ENCODE measurements around the gene TESPA1. TPM values are rescaled to one million over a fixed set of nuclear protein-coding genes. Genes with fewer than 3 reads are reported as not detected.

Gene TESPA1, protein sequence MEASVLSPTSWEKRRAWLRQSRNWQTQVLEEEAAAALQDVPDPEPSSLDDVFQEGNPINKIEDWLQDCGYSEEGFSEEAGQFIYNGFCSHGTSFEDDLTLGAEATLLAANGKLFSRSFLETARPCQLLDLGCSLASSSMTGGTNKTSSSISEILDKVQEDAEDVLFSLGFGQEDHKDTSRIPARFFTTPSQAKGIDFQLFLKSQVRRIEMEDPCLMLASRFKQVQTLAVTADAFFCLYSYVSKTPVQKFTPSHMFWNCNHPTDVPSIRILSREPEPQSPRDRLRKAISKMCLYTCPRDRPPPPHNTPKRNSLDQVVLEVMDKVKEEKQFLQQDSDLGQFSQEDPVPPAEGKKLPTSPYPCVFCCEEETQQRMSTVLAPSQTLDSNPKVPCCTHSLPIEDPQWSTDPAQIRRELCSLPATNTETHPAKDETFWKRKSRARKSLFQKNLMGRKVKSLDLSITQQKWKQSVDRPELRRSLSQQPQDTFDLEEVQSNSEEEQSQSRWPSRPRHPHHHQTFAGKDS
- polyA plus RNA-seq (2013) = not detected in 2 replicates

DNA sequence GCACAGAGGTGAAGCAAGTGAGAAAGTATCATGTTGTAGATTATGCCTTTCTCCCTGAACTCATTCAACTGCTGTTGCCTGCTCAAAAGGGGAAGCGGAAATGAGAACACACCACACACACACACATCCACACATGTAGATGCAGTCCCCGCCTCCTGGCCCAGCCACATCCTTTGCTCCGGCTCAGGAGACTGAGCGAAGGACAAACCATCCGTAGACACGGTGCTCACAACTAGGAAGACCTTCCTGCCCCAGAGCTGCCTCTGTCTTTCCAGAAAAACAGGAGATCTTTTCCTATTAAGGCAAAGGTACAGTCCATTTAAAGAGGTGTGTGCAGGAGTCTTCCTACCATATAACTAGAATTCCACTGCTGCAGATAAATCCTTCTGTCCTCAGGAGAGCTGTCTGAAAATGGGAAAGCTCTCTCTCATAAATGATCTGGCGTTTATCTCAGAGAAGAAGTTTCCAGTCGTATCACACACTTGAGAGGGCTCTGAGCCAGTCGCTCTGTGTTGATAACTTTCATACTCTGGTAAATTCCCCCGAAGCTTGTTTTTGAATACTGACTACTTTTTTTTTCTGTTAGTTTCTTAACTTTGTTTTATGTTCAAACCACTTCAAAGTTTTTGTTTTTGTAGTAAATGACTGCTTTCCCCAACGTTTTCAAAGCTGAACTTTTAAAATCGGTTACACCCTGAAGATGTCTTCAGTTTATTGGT is at the start of gene TESPA1:
TSS of gene TESPA1 (minus strand) at position 105 of the 719 bp plus-strand sequence. CDS start 10,200 bp downstream, outside the sequence.
- Histone ChIP-seq H3K9ac (ENCODE audit: low read length) (no peak within 1 kb of the TSS), H3K36me3 (ENCODE audit: control insufficient read depth in 1 of 2, insufficient read depth in 2 of 2, low read length in 2 of 2) (no peaks in the 10 kb centered on the region), H4K12ac (ENCODE audit: low read depth, low read length) (no peak within 1 kb of the TSS), H3K79me2 (ENCODE audit: control insufficient read depth, insufficient read depth, low read length, poor library complexity) (no peaks in the 10 kb centered on the region), H3K18ac (ENCODE audit: low read length) (no peak within 1 kb of the TSS), H3K79me1 (ENCODE audit: low read length) (no peaks in the 10 kb centered on the region), H2AFZ (ENCODE audit: insufficient read depth, low read length, poor library complexity) (no peak within 1 kb of the TSS), H3K9me3 (ENCODE audit: insufficient read depth, low read depth, low read length) (no peaks in the 10 kb centered on the region), H4K8ac (ENCODE audit: low read depth, low read length) (no peak within 1 kb of the TSS), H3K4ac (ENCODE audit: low read depth, low read length) (no peak within 1 kb of the TSS), H2BK12ac (ENCODE audit: low read length) (no peak within 1 kb of the TSS), H3K4me1 (ENCODE audit: control insufficient read depth in 1 of 2, insufficient read depth in 2 of 2, low read length in 2 of 2) (no peaks in the 10 kb centered on the region), H2BK5ac (ENCODE audit: low read depth, low read length, poor library complexity) (no peak within 1 kb of the TSS), H2BK120ac (ENCODE audit: insufficient read depth, low read length, poor library complexity) (no peak within 1 kb of the TSS), H3K27me3 (ENCODE audit: insufficient read depth, low read length) (no peaks in the 10 kb centered on the region), H3K27ac (ENCODE audit: low read depth, low read length) (no peak within 1 kb of the TSS), H3K4me3 (ENCODE audit: low read depth, low read length) (no peak within 1 kb of the TSS), H2AK5ac (ENCODE audit: low read length) (no peak within 1 kb of the TSS), H3K23ac (ENCODE audit: low read length) (no peak within 1 kb of the TSS), H3K4me2 (ENCODE audit: low read length) (no peak within 1 kb of the TSS), H4K91ac (ENCODE audit: low read depth, low read length) (no peak within 1 kb of the TSS), H3K14ac (ENCODE audit: low read length) (no peak within 1 kb of the TSS)
- no peak for DNase-seq
- WGBS (ENCODE audit: extremely low coverage, insufficient coverage, insufficient read length) = no CpG with 5 or more reads among the region's 12 CpGs

DNA sequence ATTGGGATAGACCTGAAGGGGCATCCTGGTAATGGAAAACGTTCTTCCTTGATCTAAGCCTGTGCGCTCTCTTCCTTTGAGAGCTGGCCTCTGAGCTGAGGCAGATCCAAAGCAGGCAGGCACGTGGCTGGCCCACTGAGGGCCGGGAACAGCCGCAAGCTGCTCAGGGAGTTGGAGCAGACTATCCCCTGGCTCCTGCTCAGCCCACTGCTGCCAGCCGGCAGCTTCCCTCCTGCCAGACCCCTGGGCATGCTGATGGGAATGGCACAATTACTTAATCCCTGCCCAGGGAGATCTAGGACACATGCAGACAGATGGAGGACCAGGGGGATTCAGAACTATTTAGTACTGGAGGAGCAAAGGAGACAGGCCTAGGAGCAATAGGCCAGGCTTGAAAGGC is 49.7 kb upstream of the TESPA1 start:
- Histone ChIP-seq H3K4me3 (ENCODE audit: low read depth, low read length) (no peak overlapping the region), H3K14ac (ENCODE audit: low read length) (no peak overlapping the region), H3K79me1 (ENCODE audit: low read length) (no peaks in the 10 kb centered on the region), H3K27ac (ENCODE audit: low read depth, low read length) (no peak overlapping the region), H3K4me1 (ENCODE audit: control insufficient read depth in 1 of 2, insufficient read depth in 2 of 2, low read length in 2 of 2) (no peaks in the 10 kb centered on the region), H2AFZ (ENCODE audit: insufficient read depth, low read length, poor library complexity) (no peak overlapping the region), H2BK120ac (ENCODE audit: insufficient read depth, low read length, poor library complexity) (no peak overlapping the region), H4K12ac (ENCODE audit: low read depth, low read length) (no peak overlapping the region), H3K4me2 (ENCODE audit: low read length) (no peak overlapping the region), H3K9me3 (ENCODE audit: insufficient read depth, low read depth, low read length) (no peaks in the 10 kb centered on the region), H2AK5ac (ENCODE audit: low read length) (no peak overlapping the region), H2BK5ac (ENCODE audit: low read depth, low read length, poor library complexity) (no peak overlapping the region), H3K9ac (ENCODE audit: low read length) (no peak overlapping the region), H2BK12ac (ENCODE audit: low read length) (no peak overlapping the region), H3K79me2 (ENCODE audit: control insufficient read depth, insufficient read depth, low read length, poor library complexity) (no peaks in the 10 kb centered on the region), H3K36me3 (ENCODE audit: control insufficient read depth in 1 of 2, insufficient read depth in 2 of 2, low read length in 2 of 2) (no peaks in the 10 kb centered on the region), H4K8ac (ENCODE audit: low read depth, low read length) (no peak overlapping the region), H3K4ac (ENCODE audit: low read depth, low read length) (no peak overlapping the region), H4K91ac (ENCODE audit: low read depth, low read length) (no peak overlapping the region), H3K23ac (ENCODE audit: low read length) (no peak overlapping the region), H3K27me3 (ENCODE audit: insufficient read depth, low read length) (no peaks in the 10 kb centered on the region), H3K18ac (ENCODE audit: low read length) (no peak overlapping the region)
- no peak for DNase-seq
- WGBS (ENCODE audit: extremely low coverage, insufficient coverage, insufficient read length) = no CpG with 5 or more reads among the region's 6 CpGs

DNA sequence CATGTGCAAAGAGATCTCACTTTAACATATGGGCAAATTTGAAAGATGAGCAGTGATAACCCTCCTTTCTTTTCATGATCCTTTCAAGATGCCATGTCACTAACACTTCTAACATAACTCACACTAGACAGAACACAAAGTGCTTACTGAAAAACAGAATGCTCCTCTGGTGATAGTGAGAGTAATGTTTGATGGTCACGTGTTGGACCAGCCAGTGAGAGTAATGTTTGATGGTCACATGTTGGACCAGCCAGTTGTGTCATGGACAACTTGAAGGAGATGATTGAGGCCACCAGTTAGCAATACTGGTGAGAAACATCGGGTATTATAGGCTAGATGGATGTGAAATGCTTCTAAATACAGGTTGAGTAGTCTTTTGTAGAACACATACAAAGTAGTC is 40.9 kb upstream of the TESPA1 start:
- Histone ChIP-seq H3K9me3 (ENCODE audit: insufficient read depth, low read depth, low read length) (no peaks in the 10 kb centered on the region), H3K9ac (ENCODE audit: low read length) (no peak overlapping the region), H3K18ac (ENCODE audit: low read length) (no peak overlapping the region), H2AK5ac (ENCODE audit: low read length) (no peak overlapping the region), H3K27me3 (ENCODE audit: insufficient read depth, low read length) (no peaks in the 10 kb centered on the region), H3K14ac (ENCODE audit: low read length) (no peak overlapping the region), H3K79me2 (ENCODE audit: control insufficient read depth, insufficient read depth, low read length, poor library complexity) (no peaks in the 10 kb centered on the region), H3K4me1 (ENCODE audit: control insufficient read depth in 1 of 2, insufficient read depth in 2 of 2, low read length in 2 of 2) (no peaks in the 10 kb centered on the region), H3K23ac (ENCODE audit: low read length) (no peak overlapping the region), H3K4me3 (ENCODE audit: low read depth, low read length) (no peak overlapping the region), H3K4me2 (ENCODE audit: low read length) (no peak overlapping the region), H4K91ac (ENCODE audit: low read depth, low read length) (no peak overlapping the region), H4K8ac (ENCODE audit: low read depth, low read length) (no peak overlapping the region), H2BK12ac (ENCODE audit: low read length) (no peak overlapping the region), H4K12ac (ENCODE audit: low read depth, low read length) (no peak overlapping the region), H2BK120ac (ENCODE audit: insufficient read depth, low read length, poor library complexity) (no peak overlapping the region), H2AFZ (ENCODE audit: insufficient read depth, low read length, poor library complexity) (no peak overlapping the region), H3K36me3 (ENCODE audit: control insufficient read depth in 1 of 2, insufficient read depth in 2 of 2, low read length in 2 of 2) (no peaks in the 10 kb centered on the region), H2BK5ac (ENCODE audit: low read depth, low read length, poor library complexity) (no peak overlapping the region), H3K4ac (ENCODE audit: low read depth, low read length) (no peak overlapping the region), H3K27ac (ENCODE audit: low read depth, low read length) (no peak overlapping the region), H3K79me1 (ENCODE audit: low read length) (no peaks in the 10 kb centered on the region)
- DNase-seq = no peak
- WGBS (ENCODE audit: extremely low coverage, insufficient coverage, insufficient read length) = no CpG with 5 or more reads among the region's 2 CpGs

DNA sequence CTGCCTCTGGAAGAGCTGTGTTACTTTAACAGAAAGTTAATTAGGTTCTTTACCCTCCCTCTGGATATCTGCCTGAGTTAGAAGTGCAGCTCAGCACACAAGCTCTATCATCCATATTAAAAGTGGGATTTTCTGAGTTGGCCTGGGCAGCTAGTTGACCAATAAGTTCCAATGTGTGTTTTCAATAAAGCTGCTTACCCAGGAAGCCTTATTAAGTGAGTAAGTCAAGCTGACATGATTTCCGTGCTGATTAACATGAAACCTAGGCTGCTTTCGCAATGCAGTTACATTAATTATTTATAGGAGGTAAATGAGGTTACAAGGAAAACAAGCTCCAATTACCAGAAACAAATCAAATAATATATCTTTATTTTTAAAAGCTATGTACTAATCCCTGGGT is 40.0 kb upstream of the TESPA1 start:
- no peaks in the 10 kb centered on the region for H3K36me3 ChIP-seq (ENCODE audit: control insufficient read depth in 1 of 2, insufficient read depth in 2 of 2, low read length in 2 of 2)
- no peak overlapping the region for H3K9ac ChIP-seq (ENCODE audit: low read length)
- H3K27ac ChIP-seq (ENCODE audit: low read depth, low read length) = no peak overlapping the region
- no peak overlapping the region for H3K14ac ChIP-seq (ENCODE audit: low read length)
- no peaks in the 10 kb centered on the region for H3K79me1 ChIP-seq (ENCODE audit: low read length)
- WGBS (ENCODE audit: extremely low coverage, insufficient coverage, insufficient read length) = no CpG with 5 or more reads among the region's 2 CpGs
- H4K91ac ChIP-seq (ENCODE audit: low read depth, low read length) = no peak overlapping the region
- H2AK5ac ChIP-seq (ENCODE audit: low read length) = no peak overlapping the region
- no peak overlapping the region for H3K23ac ChIP-seq (ENCODE audit: low read length)
- H3K4ac ChIP-seq (ENCODE audit: low read depth, low read length) = no peak overlapping the region
- H3K4me2 ChIP-seq (ENCODE audit: low read length) = no peak overlapping the region
- no peak overlapping the region for H4K12ac ChIP-seq (ENCODE audit: low read depth, low read length)
- H4K8ac ChIP-seq (ENCODE audit: low read depth, low read length) = no peak overlapping the region
- H3K27me3 ChIP-seq (ENCODE audit: insufficient read depth, low read length) = no peaks in the 10 kb centered on the region
- no peaks in the 10 kb centered on the region for H3K4me1 ChIP-seq (ENCODE audit: control insufficient read depth in 1 of 2, insufficient read depth in 2 of 2, low read length in 2 of 2)
- H2BK12ac ChIP-seq (ENCODE audit: low read length) = no peak overlapping the region
- H3K9me3 ChIP-seq (ENCODE audit: insufficient read depth, low read depth, low read length) = no peaks in the 10 kb centered on the region
- H3K79me2 ChIP-seq (ENCODE audit: control insufficient read depth, insufficient read depth, low read length, poor library complexity) = no peaks in the 10 kb centered on the region
- no peak overlapping the region for H3K18ac ChIP-seq (ENCODE audit: low read length)
- DNase-seq = no peak
- no peak overlapping the region for H2BK120ac ChIP-seq (ENCODE audit: insufficient read depth, low read length, poor library complexity)
- no peak overlapping the region for H2BK5ac ChIP-seq (ENCODE audit: low read depth, low read length, poor library complexity)
- no peak overlapping the region for H2AFZ ChIP-seq (ENCODE audit: insufficient read depth, low read length, poor library complexity)
- H3K4me3 ChIP-seq (ENCODE audit: low read depth, low read length) = no peak overlapping the region
